PC-9 (cell line): ENCODE data around the gene SPRY2. TPM values are rescaled to one million over a fixed set of nuclear protein-coding genes. Genes with fewer than 3 reads are reported as not detected.

Source experiments
- BruUV-seq: library from RNA; stranded (reverse); fragments of 400-500 nt; replicated peaks from 2 replicates; lab custom pipeline; 2021; lab: Mats Ljungman, UMichigan
- CTCF ChIA-PET: fragments of 300-600 bp; sonication (Branson Sonifier 250); formaldehyde crosslinking; loops from one replicate; lab custom pipeline; 2022; ENCODE audit warnings: antibody characterized with exemption; lab: Charles Lee
- POLR2A ChIA-PET: fragments of 300-600 bp; sonication (Branson Sonifier 250); formaldehyde crosslinking; loops from one replicate; lab custom pipeline; 2022; ENCODE audit warnings: antibody characterized with exemption; ENCODE audit not compliant: unreplicated experiment; lab: Charles Lee
- DNase-seq, 2 experiments: peaks; one replicate each; pipeline versions ENCODE4 v3.0.0 to v3.0.0-alpha.2; 2015 to 2022; ENCODE audit warnings: mixed read lengths in 1 of 2
- H2AFZ ChIP-seq: fragments of 200-600 bp; sonication (generic); 2 replicates; pipeline ENCODE4 v1.8.1; 2017; ENCODE audit warnings: antibody characterized with exemption
- H3F3A ChIP-seq: fragments of 200-600 bp; sonication (generic); 2 replicates; pipeline ENCODE4 v1.8.1; 2017; ENCODE audit warnings: antibody characterized with exemption, mild to moderate bottlenecking, low read depth; ENCODE audit not compliant: insufficient read depth
- H3K27ac ChIP-seq: fragments of 200-600 bp; sonication (generic); 2 replicates; pipeline ENCODE4 v1.6.1; 2016; ENCODE audit warnings: mixed run types
- H3K27me3 ChIP-seq: fragments of 200-600 bp; sonication (generic); 2 replicates; pipeline ENCODE4 v1.6.1; 2016; ENCODE audit warnings: low read depth, mixed run types; ENCODE audit not compliant: insufficient read depth
- H3K36me3 ChIP-seq: fragments of 200-600 bp; sonication (generic); 2 replicates; pipeline ENCODE4 v1.6.1; 2016; ENCODE audit warnings: low read depth, mixed run types
- H3K4me1 ChIP-seq: fragments of 200-600 bp; sonication (generic); replicated peaks from 2 replicates; pipeline ENCODE4 v1.6.1; 2016; ENCODE audit warnings: mixed run types; ENCODE audit not compliant: insufficient read depth
- H3K4me2 ChIP-seq: fragments of 200-600 bp; sonication (generic); 2 replicates; pipeline ENCODE4 v1.6.1; 2017; ENCODE audit warnings: mixed run types
- H3K4me3 ChIP-seq: fragments of 200-600 bp; sonication (generic); 2 replicates; pipeline ENCODE4 v1.6.1; 2016; ENCODE audit warnings: mixed run types
- H3K79me2 ChIP-seq: fragments of 200-600 bp; sonication (generic); 2 replicates; pipeline ENCODE4 v1.6.1; 2017; ENCODE audit warnings: low read depth, mixed run types
- H3K9me2 ChIP-seq: fragments of 200-600 bp; sonication (generic); 2 replicates; pipeline ENCODE4 v1.8.1; 2017; ENCODE audit warnings: mild to moderate bottlenecking; ENCODE audit not compliant: insufficient read depth
- H3K9me3 ChIP-seq: fragments of 200-600 bp; sonication (generic); 2 replicates; pipeline ENCODE4 v1.8.1; 2016; ENCODE audit warnings: low read depth; ENCODE audit not compliant: insufficient read depth
- H4K20me1 ChIP-seq: fragments of 200-600 bp; sonication (generic); 2 replicates; pipeline ENCODE4 v1.8.1; 2017; ENCODE audit not compliant: insufficient read depth
- EZH2 ChIP-seq: fragments of 200-600 bp; sonication (generic); IDR thresholded peaks from 2 replicates; pipeline ENCODE4 v1.8.0; 2017; ENCODE audit warnings: antibody characterized with exemption, low read depth
- intact Hi-C: fragments of 100-400 bp; cut with micrococcal nuclease; formaldehyde crosslinking; loops from one replicate; pipeline ENCODE4 v1.10.0; 2022; ENCODE audit not compliant: unreplicated experiment
- total RNA-seq: library from RNA; stranded (reverse); gene quantifications from 2 replicates; pipeline ENCODE4 v1.2.3, GENCODE V29; 2021
- TF ChIP-seq, protein P1 (sequence below): fragments of 200-600 bp; sonication (generic); conservative IDR thresholded peaks from 2 replicates; pipeline ENCODE4 v1.6.1; 2017; ENCODE audit warnings: mixed run types, antibody characterized with exemption, mild to moderate bottlenecking, moderate library complexity

SPRY2 gene
- total RNA-seq, 1 experiment from 2014 or later, result 13.4 TPM

DNA sequence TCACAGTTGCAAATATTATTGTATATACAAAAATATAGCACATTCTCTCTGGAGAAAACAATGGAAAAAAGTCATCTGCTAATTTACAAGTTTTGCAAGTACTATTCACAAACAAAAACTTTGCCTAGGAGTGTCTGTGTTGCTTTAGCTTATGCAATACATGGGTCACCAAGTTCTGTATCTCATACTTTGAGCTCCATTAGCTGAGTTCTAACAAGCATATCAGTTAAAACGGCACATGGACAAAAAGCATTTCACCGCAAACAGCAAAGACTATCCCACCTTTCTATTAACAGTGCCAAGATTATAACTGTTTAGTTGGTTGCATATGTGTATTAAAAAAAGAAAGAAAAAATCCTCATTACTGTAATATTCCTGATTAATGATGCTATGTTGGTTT lies 4.6 kb downstream of the SPRY2 start:
- Histone ChIP-seq H2AFZ (no peak overlapping the region), H3K4me1 (peaks cover 20% of the 10 kb centered on the region), H3K79me2 (peaks cover 56% of the 10 kb centered on the region), H3K4me2 (peak overlapping the region; percentile 91; the same call in 1 of the 2 replicates), H4K20me1 (peaks cover 20% of the 10 kb centered on the region), H3F3A (no peaks in the 10 kb centered on the region; the same call in 1 of the 2 replicates), H3K9me2 (no peaks in the 10 kb centered on the region), H3K27me3 (no peaks in the 10 kb centered on the region), H3K27ac (no peak overlapping the region), H3K4me3 (no peak overlapping the region), H3K9me3 (no peaks in the 10 kb centered on the region), H3K36me3 (peaks cover 9% of the 10 kb centered on the region; the same call in 1 of the 2 replicates)
- CTCF ChIA-PET, result no interaction called here
- DNase-seq, result no peak
- TF ChIP-seq, protein P1, sequence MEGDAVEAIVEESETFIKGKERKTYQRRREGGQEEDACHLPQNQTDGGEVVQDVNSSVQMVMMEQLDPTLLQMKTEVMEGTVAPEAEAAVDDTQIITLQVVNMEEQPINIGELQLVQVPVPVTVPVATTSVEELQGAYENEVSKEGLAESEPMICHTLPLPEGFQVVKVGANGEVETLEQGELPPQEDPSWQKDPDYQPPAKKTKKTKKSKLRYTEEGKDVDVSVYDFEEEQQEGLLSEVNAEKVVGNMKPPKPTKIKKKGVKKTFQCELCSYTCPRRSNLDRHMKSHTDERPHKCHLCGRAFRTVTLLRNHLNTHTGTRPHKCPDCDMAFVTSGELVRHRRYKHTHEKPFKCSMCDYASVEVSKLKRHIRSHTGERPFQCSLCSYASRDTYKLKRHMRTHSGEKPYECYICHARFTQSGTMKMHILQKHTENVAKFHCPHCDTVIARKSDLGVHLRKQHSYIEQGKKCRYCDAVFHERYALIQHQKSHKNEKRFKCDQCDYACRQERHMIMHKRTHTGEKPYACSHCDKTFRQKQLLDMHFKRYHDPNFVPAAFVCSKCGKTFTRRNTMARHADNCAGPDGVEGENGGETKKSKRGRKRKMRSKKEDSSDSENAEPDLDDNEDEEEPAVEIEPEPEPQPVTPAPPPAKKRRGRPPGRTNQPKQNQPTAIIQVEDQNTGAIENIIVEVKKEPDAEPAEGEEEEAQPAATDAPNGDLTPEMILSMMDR, result no peak
- no peak for TF ChIP-seq EZH2
- BruUV-seq, result no TSS peak
- POLR2A ChIA-PET, result interaction anchor here (0.6 kb wide), 1 partner anchor 852 kb away, joined by 3 read pairs; no protein-coding TSS in a partner anchor
- intact Hi-C loops, result no loop called here

DNA sequence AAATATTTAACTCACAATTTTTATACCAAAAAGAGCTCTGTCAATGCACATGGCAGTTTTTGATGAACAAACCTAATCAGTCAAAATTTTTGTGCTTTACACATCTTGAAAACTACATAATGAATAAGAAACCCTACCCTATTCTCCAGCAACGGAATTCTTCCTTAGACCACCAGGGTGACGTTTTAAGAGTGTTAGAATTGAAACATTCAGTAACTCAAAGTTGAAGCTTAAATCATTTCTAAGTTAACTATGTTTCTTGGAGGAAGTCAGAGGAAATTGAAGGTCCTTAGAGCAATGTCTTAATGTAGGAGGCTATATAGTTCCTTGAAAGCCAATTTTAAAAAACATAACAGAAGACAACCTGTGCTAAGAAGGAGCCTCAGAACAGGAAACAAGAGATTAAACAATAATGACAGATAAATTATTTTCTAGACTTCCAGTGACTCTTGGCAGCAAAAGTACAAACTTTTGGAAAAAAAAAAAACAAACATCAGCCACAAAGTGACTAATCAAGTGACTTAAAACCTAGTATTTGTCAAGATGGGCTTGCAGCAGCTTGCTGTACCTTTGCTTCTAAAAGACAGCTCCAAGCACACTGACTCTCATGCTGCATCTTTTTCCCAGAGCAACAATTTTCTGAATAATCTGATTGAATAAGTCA lies 6.2 kb downstream of the SPRY2 start:
- Histone ChIP-seq H3K27me3 (no peaks in the 10 kb centered on the region), H2AFZ (no peak overlapping the region), H3K4me2 (no peak overlapping the region), H3K4me1 (peaks cover 20% of the 10 kb centered on the region), H3K36me3 (peaks cover 9% of the 10 kb centered on the region; the same call in 1 of the 2 replicates), H3K9me3 (no peaks in the 10 kb centered on the region), H3K27ac (peak overlapping the region; percentile 19), H3F3A (no peaks in the 10 kb centered on the region; the same call in 1 of the 2 replicates), H3K9me2 (no peaks in the 10 kb centered on the region), H3K4me3 (no peak overlapping the region), H4K20me1 (peaks cover 20% of the 10 kb centered on the region), H3K79me2 (peaks cover 46% of the 10 kb centered on the region)
- intact Hi-C loops, result no loop called here
- no TSS peak for BruUV-seq
- ChIA-PET CTCF (no interaction called here), POLR2A (interaction anchor here (0.6 to 0.7 kb wide), 2 partner anchors 304 to 1922 kb away, joined by 3 to 4 read pairs; no protein-coding TSS in a partner anchor)
- DNase-seq, result no peak
- TF ChIP-seq EZH2, result no peak
- TF ChIP-seq, protein P1, result no peak

DNA sequence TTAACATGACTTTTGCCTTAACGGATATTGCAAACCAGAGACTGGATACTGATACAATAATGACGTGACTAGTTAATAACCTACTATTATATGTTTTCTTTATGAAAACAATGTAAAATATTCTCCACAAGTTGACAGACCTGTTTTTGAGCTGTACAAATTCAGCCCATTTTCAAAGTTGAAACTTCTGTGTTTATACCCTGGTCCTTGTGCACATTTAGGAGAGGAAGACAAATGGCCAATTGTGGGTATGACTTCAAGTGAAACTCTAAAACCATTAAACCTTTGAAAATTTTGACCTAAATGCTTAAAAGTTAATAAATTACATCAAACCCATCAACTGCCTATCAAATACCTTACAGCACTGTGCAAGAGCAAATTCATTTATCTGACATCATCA lies 8.9 kb downstream of the SPRY2 start:
- BruUV-seq, result no TSS peak
- peaks cover 12% of the 10 kb centered on the region; the same call in 1 of the 2 replicates for H3K4me1 ChIP-seq
- H3K27me3 ChIP-seq, result no peaks in the 10 kb centered on the region
- intact Hi-C loops, result no loop called here
- H3K27ac ChIP-seq, result no peak overlapping the region
- POLR2A ChIA-PET, result no interaction called here
- no peak overlapping the region for H3K4me2 ChIP-seq
- H3K79me2 ChIP-seq, result peaks cover 19% of the 10 kb centered on the region
- no peak for DNase-seq
- peaks cover 4% of the 10 kb centered on the region for H4K20me1 ChIP-seq
- peaks cover 9% of the 10 kb centered on the region; the same call in 1 of the 2 replicates for H3K36me3 ChIP-seq
- CTCF ChIA-PET, result interaction anchor here (0.5 kb wide), 1 partner anchor 63 kb away, joined by 5 read pairs; no protein-coding TSS in a partner anchor
- no peak for TF ChIP-seq EZH2
- TF ChIP-seq, protein P1, result no peak
- no peaks in the 10 kb centered on the region for H3K9me3 ChIP-seq
- no peaks in the 10 kb centered on the region; the same call in 1 of the 2 replicates for H3F3A ChIP-seq
- no peak overlapping the region for H3K4me3 ChIP-seq
- H3K9me2 ChIP-seq, result no peaks in the 10 kb centered on the region
- H2AFZ ChIP-seq, result no peak overlapping the region
